K562 (cell line): ENCODE measurements around the gene ASCL3. TPM values are rescaled to one million over a fixed set of nuclear protein-coding genes. Genes with fewer than 3 reads are reported as not detected.
A peak's percentile ranks its signal among the peaks of the same experiment; 100 is the strongest.

Source experiments
- ATAC-seq: fragments of 200-7000 bp; cut with Tn5 transposase; 3 replicates; pipeline ENCODE4 v1.9.1; 2020; ENCODE audit warnings: moderate library complexity
- BruUV-seq: library from RNA; stranded (reverse); fragments of 400-500 nt; replicated peaks from 2 replicates; lab custom pipeline; 2021; lab: Mats Ljungman, UMichigan
- CTCF ChIA-PET: fragments of 300-600 bp; formaldehyde crosslinking; extraction: SDS; loops from one replicate; lab custom pipeline; 2021; ENCODE audit warnings: low intra/inter-chr PET ratio; lab: Yijun Ruan, JAX
- POLR2A ChIA-PET: fragments of 300-600, 350-650 bp; sonication (Branson Sonifier 250); formaldehyde crosslinking; extraction: SDS; loops from one replicate; lab custom pipeline; 2021; ENCODE audit warnings: antibody characterized with exemption, inconsistent platforms; lab: Yijun Ruan, JAX
- DNase-seq, 4 experiments: peaks; one replicate each; pipeline versions ENCODE4 v3.0.0 to v3.0.0-alpha.2; 2011 to 2018; ENCODE audit warnings: low spot score in 3 of 4, mixed read lengths in 3 of 4; ENCODE audit errors: extremely low read depth in 1 of 4
- FAIRE-seq: peaks from 2 replicates; lab custom pipeline; 2011; peaks lifted over from hg19 to GRCh38; lab: Jason Lieb, UNC
- H2AFZ ChIP-seq: 2 replicates; pipeline ENCODE4 v1.6.0; 2011; ENCODE audit warnings: low read depth, low read length, control low read depth, inconsistent platforms
- H3K27ac ChIP-seq: fragments of 200-600 bp; 3 replicates; pipeline ENCODE4 v1.8.0; 2011; ENCODE audit warnings: low read depth, mild to moderate bottlenecking, control low read depth, inconsistent platforms, low read length, moderate library complexity, mixed read lengths; ENCODE audit errors: extremely low read depth
- H3K27me3 ChIP-seq, 2 experiments: fragments of 300-600 bp in 1 of 2; 2 replicates in 1 of 2; 3 replicates in 1 of 2; pipeline versions ENCODE4 v1.6.0 to v1.8.0; 2011; ENCODE audit warnings: inconsistent platforms in 2 of 2, low read length in 2 of 2, mild to moderate bottlenecking in 1 of 2, mixed read lengths in 1 of 2, moderate library complexity in 1 of 2; ENCODE audit not compliant: control insufficient read depth in 2 of 2, insufficient read depth in 2 of 2
- H3K36me3 ChIP-seq: fragments of 300-600 bp; 3 replicates; pipeline ENCODE4 v1.8.0; 2011; ENCODE audit warnings: mild to moderate bottlenecking, low read length, inconsistent platforms; ENCODE audit not compliant: control insufficient read depth, insufficient read depth
- H3K4me1 ChIP-seq, 2 experiments: fragments of 200-600 bp in 1 of 2; replicated peaks in 1 of 2; 2 replicates in 1 of 2; 3 replicates in 1 of 2; pipeline versions ENCODE4 v1.5.1 to v1.8.0; 2011; ENCODE audit warnings: inconsistent platforms in 2 of 2, low read length in 2 of 2, mild to moderate bottlenecking in 1 of 2, mixed read lengths in 1 of 2, moderate library complexity in 1 of 2; ENCODE audit not compliant: control insufficient read depth in 2 of 2, insufficient read depth in 2 of 2
- H3K4me2 ChIP-seq: 2 replicates; pipeline ENCODE4 v1.6.1; 2011; ENCODE audit warnings: low read length, control low read depth, inconsistent platforms, mixed read lengths; ENCODE audit not compliant: insufficient read depth
- H3K4me3 ChIP-seq: fragments of 200-600 bp; sonication (generic), shearing (Covaris generic); 2 replicates; pipeline ENCODE4 v1.5.1; 2016; ENCODE audit warnings: control low read depth, inconsistent platforms
- H3K79me2 ChIP-seq: fragments of 200-600 bp; 3 replicates; pipeline ENCODE4 v1.8.0; 2011; ENCODE audit warnings: low read length, inconsistent platforms; ENCODE audit not compliant: control insufficient read depth, insufficient read depth
- H3K9ac ChIP-seq, 2 experiments: 2 replicates each; pipeline versions ENCODE4 v1.6.0 to v1.6.1; 2011; ENCODE audit warnings: low read depth in 2 of 2, low read length in 2 of 2, control low read depth in 1 of 2, inconsistent platforms in 1 of 2, mild to moderate bottlenecking in 1 of 2, mixed read lengths in 1 of 2; ENCODE audit not compliant: insufficient read depth in 1 of 2
- H3K9me1 ChIP-seq: one replicate; pipeline ENCODE4 v1.6.0; 2011; ENCODE audit warnings: inconsistent platforms, mild to moderate bottlenecking, low read length, moderate library complexity; ENCODE audit not compliant: control insufficient read depth, insufficient read depth
- H3K9me3 ChIP-seq: replicated peaks from 2 replicates; pipeline ENCODE4 v1.5.1; 2011; ENCODE audit warnings: low read depth, low read length, inconsistent platforms; ENCODE audit not compliant: control insufficient read depth, insufficient read depth
- H4K20me1 ChIP-seq: replicated peaks from 2 replicates; pipeline ENCODE4 v1.6.1; 2011; ENCODE audit warnings: low read length, inconsistent platforms, mixed read lengths; ENCODE audit not compliant: control insufficient read depth, insufficient read depth
- COPS2 ChIP-seq: fragments of 450-650 bp; conservative IDR thresholded peaks from 2 replicates; pipeline ENCODE4 v1.6.1; 2016; ENCODE audit warnings: mild to moderate bottlenecking, moderate library complexity
- ERF ChIP-seq: fragments of 450-650 bp; formaldehyde crosslinking; IDR thresholded peaks from 2 replicates; pipeline ENCODE4 v1.4.0; 2020; ENCODE audit warnings: mild to moderate bottlenecking, mixed read lengths
- MIER1 ChIP-seq: fragments of 450-650 bp; IDR thresholded peaks from 2 replicates; pipeline ENCODE4 v1.6.1; 2016; ENCODE audit warnings: antibody characterized with exemption, mild to moderate bottlenecking, low read depth
- SUPT5H ChIP-seq: fragments of 450-650 bp; IDR thresholded peaks from 2 replicates; pipeline ENCODE4 v1.6.1; 2016
- ZBTB2 ChIP-seq: fragments of 450-650 bp; IDR thresholded peaks from 2 replicates; pipeline ENCODE4 v1.6.1; 2016; ENCODE audit warnings: antibody characterized with exemption
- WGBS: fragments of 100-300 bp; shearing (Covaris generic); methylation state at CpG from one replicate; pipeline ENCODE4 v1.1.6; 2016; ENCODE audit warnings: low coverage, mixed read lengths; ENCODE audit not compliant: insufficient coverage; ENCODE audit errors: missing lambda C conversion rate; 5-methylcytosine and 5-hydroxymethylcytosine counted together
- in situ Hi-C: fragments of 300-500 bp; cut with MboI; formaldehyde crosslinking; loops from 4 replicates; pipeline ENCODE4 v1.15.0; 2018; ENCODE audit warnings: inconsistent platforms, mixed read lengths
- intact Hi-C: fragments of 100-400 bp; cut with micrococcal nuclease; formaldehyde crosslinking; loops from 2 replicates; pipeline ENCODE4 v1.14.2; 2022
- polyA plus RNA-seq, 8 experiments: library from polyadenylated mRNA; depleted of rRNA in 4 of 8; stranded (reverse) in 5 of 8; unstranded in 3 of 8; fragments of >200 nt; fragmentation: Nextera tagmentation in 2 of 8; fragmentation: Illumina TruSeq in 1 of 8; extraction: Ambion mirVana in 2 of 8; extraction: Trizol in 1 of 8; gene quantifications; 2 replicates each; pipeline versions ENCODE4 v1.2.1 to v1.2.3, GENCODE V29; 2011 to 2014; ENCODE audit warnings: inconsistent platforms in 1 of 8, missing spikeins in 1 of 8
- total RNA-seq, 7 experiments: library from RNA; depleted of rRNA in 6 of 7; stranded (reverse); fragments of >200 nt in 6 of 7; fragmentation: Illumina TruSeq in 2 of 7; extraction: Trizol in 2 of 7; gene quantifications; 2 replicates each; pipeline versions ENCODE4 v1.2.1 to v1.2.3, GENCODE V29; 2011 to 2021; ENCODE audit warnings: low replicate concordance in 1 of 7

ASCL3 gene
- total and polyA plus RNA-seq, 9 of the 15 experiments (the other 6 are each of a cell fraction or from before 2014, with no cell fraction given), result not detected

- no peak for TF ChIP-seq ZBTB2
These were observed 6.1 kb upstream of the ASCL3 start (continued) for GRCh38 chr11:8948886-8949285.

- TF ChIP-seq COPS2 (no peak), MIER1 (no peak), ERF (no peak), SUPT5H (no peak)
- in situ Hi-C loops (no loop called here), intact Hi-C loops (loop anchor here (5.0 kb wide), 1 partner anchor 725 kb away; no protein-coding TSS in a partner anchor)
- peak; percentile 29 for FAIRE-seq
- Histone ChIP-seq H3K9me3 (no peaks in the 10 kb centered on the region), H3K9ac (no peak overlapping the region), H3K9me1 (no peaks in the 10 kb centered on the region), H3K79me2 (no peaks in the 10 kb centered on the region), H3K4me1 (0 out of 5 replicates have a peak, but pooled peaks cover 0 to 4% of the 10 kb centered on the region in 2 experiments), H3K4me3 (no peak overlapping the region), H3K36me3 (peaks cover 30% of the 10 kb centered on the region; the same call in 2 of the 3 replicates), H3K4me2 (no peak overlapping the region), H3K27ac (no peak overlapping the region), H2AFZ (no peak overlapping the region), H4K20me1 (no peaks in the 10 kb centered on the region), H3K27me3 (no peaks in the 10 kb centered on the region)
- 70% methylated on average over 4 of the region's 4 CpGs for WGBS
- TSS peak; percentile 49 for BruUV-seq
- ChIA-PET POLR2A (no interaction called here), CTCF (no interaction called here)
- no peak for ATAC-seq
- DNase-seq, result no peak
These were observed 4.6 kb upstream of the ASCL3 start for GRCh38 chr11:8947230-8947943.
